ENCODE data around the gene TFDP2. TPM values are rescaled to one million over a fixed set of nuclear protein-coding genes. Genes with fewer than 3 reads are reported as not detected.

TFDP2 gene
- total and polyA plus RNA-seq, 2 of the 8 experiments (the other 6 are each of a cell fraction or from before 2014, with no cell fraction given): 41.1 to 119 TPM

DNA sequence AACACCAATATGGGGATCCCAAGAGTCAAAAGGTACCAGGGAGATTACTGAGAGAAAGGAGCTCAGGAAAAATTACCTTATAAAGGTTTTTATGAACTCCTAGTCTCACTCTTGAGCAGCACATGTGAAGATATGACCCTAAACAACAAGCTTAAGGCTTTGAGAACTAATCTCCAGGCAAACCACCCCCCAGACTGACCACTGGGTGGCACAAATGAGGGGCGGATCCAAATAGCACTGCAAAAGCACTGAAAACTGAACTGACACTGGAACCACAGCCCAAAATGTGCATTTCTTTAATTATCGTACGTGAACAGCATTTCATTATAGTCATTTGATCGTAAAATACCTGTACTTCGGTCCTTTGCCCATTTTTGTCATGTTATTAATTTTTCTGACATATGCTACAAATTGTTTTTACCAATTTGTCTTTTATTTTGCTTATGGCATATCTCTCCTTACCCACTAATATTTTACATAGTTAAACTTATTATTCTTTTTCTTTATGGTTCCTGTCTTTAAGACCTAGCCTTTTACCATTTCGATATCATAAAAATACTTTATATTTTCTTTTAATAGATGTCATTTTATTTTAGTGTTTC is 31.5 kb upstream of the TFDP2 start (continued):
- TF ChIP-seq, protein P1, sequence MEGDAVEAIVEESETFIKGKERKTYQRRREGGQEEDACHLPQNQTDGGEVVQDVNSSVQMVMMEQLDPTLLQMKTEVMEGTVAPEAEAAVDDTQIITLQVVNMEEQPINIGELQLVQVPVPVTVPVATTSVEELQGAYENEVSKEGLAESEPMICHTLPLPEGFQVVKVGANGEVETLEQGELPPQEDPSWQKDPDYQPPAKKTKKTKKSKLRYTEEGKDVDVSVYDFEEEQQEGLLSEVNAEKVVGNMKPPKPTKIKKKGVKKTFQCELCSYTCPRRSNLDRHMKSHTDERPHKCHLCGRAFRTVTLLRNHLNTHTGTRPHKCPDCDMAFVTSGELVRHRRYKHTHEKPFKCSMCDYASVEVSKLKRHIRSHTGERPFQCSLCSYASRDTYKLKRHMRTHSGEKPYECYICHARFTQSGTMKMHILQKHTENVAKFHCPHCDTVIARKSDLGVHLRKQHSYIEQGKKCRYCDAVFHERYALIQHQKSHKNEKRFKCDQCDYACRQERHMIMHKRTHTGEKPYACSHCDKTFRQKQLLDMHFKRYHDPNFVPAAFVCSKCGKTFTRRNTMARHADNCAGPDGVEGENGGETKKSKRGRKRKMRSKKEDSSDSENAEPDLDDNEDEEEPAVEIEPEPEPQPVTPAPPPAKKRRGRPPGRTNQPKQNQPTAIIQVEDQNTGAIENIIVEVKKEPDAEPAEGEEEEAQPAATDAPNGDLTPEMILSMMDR (IDR thresholded peaks at IDR 0.05; ENCODE audit: control extremely low read depth in 1 of 3, insufficient read depth in 1 of 3, low read depth in 1 of 3, low read length in 3 of 3): peak; percentile 61 to 79 (median 70)
- no peak for TF ChIP-seq TAF1 (IDR thresholded peaks at IDR 0.05; ENCODE audit: low read depth, low read length)
- TF ChIP-seq, protein P2, sequence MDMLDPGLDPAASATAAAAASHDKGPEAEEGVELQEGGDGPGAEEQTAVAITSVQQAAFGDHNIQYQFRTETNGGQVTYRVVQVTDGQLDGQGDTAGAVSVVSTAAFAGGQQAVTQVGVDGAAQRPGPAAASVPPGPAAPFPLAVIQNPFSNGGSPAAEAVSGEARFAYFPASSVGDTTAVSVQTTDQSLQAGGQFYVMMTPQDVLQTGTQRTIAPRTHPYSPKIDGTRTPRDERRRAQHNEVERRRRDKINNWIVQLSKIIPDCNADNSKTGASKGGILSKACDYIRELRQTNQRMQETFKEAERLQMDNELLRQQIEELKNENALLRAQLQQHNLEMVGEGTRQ (IDR thresholded peaks at IDR 0.05; ENCODE audit: low read length): no peak
- no peak for TF ChIP-seq MAFK (IDR thresholded peaks at IDR 0.05; ENCODE audit: low read depth, low read length)
- no peak for TF ChIP-seq YY1 (IDR thresholded peaks at IDR 0.05; ENCODE audit: low read depth, low read length)
- TF ChIP-seq, protein P3, sequence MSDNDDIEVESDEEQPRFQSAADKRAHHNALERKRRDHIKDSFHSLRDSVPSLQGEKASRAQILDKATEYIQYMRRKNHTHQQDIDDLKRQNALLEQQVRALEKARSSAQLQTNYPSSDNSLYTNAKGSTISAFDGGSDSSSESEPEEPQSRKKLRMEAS (IDR thresholded peaks at IDR 0.05): no peak
- TF ChIP-seq TEAD4 (IDR thresholded peaks at IDR 0.05; ENCODE audit: low read depth, low read length): no peak
- TF ChIP-seq SUZ12 (IDR thresholded peaks at IDR 0.05; ENCODE audit: low read length): no peak

All from H1 (cell line).